ENCODE results near the gene LCP1. TPM values are rescaled to one million over a fixed set of nuclear protein-coding genes. Genes with fewer than 3 reads are reported as not detected.

LCP1 gene
- total RNA-seq, 3 donors from 2014 or later (not counting 1 experiment from before 2014, with no cell fraction given): 1,088 to 1,116 (median 1,113) TPM

DNA sequence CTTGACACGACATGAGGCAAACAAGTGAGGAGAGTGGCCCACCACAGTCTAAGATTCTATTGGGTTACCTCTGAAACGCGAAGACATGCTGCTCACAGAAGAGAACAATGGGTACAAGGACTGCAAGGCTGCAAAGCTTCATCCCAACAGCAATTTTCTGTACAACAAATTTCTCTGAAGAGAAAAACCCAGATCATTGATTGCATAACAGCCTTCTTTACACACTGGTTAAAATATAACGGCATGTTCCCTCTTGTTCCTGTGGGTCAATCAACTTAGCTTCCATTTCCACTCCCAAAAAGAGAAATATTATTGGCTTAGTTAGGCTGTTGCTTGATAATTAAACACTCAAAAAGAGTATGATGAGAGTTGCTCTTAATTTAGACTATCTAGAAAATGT is 77.1 kb downstream of the LCP1 start, which contains the start of gene CPB2:
TSS of gene CPB2 (minus strand) at position 166 of the 400 bp plus-strand sequence. CDS start at position 142, 24 bp downstream.
- no peaks in the 10 kb centered on the region for H3K9me3 ChIP-seq (ENCODE audit: control insufficient read depth, insufficient read depth, low read length)
- DNase-seq (no peak), ATAC-seq (no peak)
- no peaks in the 10 kb centered on the region for H3K27me3 ChIP-seq (ENCODE audit: control insufficient read depth, insufficient read depth, low read length)
- no peak within 1 kb of the TSS for H3K27ac ChIP-seq (ENCODE audit: low read length)
- Mint-ChIP-seq H3K36me3 (no peaks in the 10 kb centered on the region), H3K4me1 (peaks cover 0 to 12% of the 10 kb centered on the region in 2 donors), H3K27ac (no peak within 1 kb of the TSS), H3K4me3 (no peak within 1 kb of the TSS), H3K27me3 (ENCODE audit: low read depth in 2 of 2) (peaks cover 14 to 15% of the 10 kb centered on the region in 2 donors), H3K9me3 (no peaks in the 10 kb centered on the region)
- H3K4me3 ChIP-seq (ENCODE audit: low read length): no peak within 1 kb of the TSS
- TF ChIP-seq, protein P1, sequence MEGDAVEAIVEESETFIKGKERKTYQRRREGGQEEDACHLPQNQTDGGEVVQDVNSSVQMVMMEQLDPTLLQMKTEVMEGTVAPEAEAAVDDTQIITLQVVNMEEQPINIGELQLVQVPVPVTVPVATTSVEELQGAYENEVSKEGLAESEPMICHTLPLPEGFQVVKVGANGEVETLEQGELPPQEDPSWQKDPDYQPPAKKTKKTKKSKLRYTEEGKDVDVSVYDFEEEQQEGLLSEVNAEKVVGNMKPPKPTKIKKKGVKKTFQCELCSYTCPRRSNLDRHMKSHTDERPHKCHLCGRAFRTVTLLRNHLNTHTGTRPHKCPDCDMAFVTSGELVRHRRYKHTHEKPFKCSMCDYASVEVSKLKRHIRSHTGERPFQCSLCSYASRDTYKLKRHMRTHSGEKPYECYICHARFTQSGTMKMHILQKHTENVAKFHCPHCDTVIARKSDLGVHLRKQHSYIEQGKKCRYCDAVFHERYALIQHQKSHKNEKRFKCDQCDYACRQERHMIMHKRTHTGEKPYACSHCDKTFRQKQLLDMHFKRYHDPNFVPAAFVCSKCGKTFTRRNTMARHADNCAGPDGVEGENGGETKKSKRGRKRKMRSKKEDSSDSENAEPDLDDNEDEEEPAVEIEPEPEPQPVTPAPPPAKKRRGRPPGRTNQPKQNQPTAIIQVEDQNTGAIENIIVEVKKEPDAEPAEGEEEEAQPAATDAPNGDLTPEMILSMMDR (IDR thresholded peaks at IDR 0.05): no peak
- H3K36me3 ChIP-seq (ENCODE audit: control insufficient read depth, insufficient read depth, low read length): no peaks in the 10 kb centered on the region
- intact Hi-C loops (cut with micrococcal nuclease): no loop called here
- WGBS (ENCODE audit: insufficient coverage): 93% methylated on average over 3 of the region's 4 CpGs
- no peaks in the 10 kb centered on the region for H3K4me1 ChIP-seq (ENCODE audit: control insufficient read depth, insufficient read depth, low read length)

DNA sequence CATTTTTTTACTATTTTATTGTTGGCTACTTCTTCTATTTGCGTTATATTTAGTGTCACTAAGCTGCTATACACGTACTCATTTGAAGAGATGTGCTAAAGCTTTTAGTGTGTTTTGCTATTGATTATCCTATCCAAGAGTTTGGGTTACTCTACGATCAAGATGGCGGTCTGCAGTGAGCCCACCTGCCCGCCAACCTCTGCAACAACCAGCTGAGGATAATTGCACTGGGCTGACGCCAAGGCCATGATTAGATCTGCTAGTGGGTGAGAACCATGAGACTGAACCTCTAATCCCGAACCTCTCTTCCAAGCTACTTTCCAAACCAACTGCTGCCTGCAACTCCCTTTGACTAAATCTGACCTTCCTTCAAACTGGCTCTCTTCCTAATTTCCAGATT is 78.9 kb downstream of the LCP1 start:
- ATAC-seq: no peak
- intact Hi-C loops (cut with micrococcal nuclease): no loop called here
- H3K4me1 ChIP-seq (ENCODE audit: control insufficient read depth, insufficient read depth, low read length): no peaks in the 10 kb centered on the region
- no peaks in the 10 kb centered on the region for H3K9me3 ChIP-seq (ENCODE audit: control insufficient read depth, insufficient read depth, low read length)
- Mint-ChIP-seq H3K4me3 (no peak overlapping the region), H3K36me3 (no peaks in the 10 kb centered on the region), H3K4me1 (peaks cover 0 to 7% of the 10 kb centered on the region in 2 donors), H3K9me3 (no peaks in the 10 kb centered on the region), H3K27me3 (ENCODE audit: low read depth in 2 of 2) (peaks cover 11 to 15% of the 10 kb centered on the region in 2 donors), H3K27ac (no peak overlapping the region)
- no peak for DNase-seq
- TF ChIP-seq, protein P1 (IDR thresholded peaks at IDR 0.05): no peak
- 93% methylated on average over 7 of the region's 7 CpGs for WGBS (ENCODE audit: insufficient coverage)
- H3K27me3 ChIP-seq (ENCODE audit: control insufficient read depth, insufficient read depth, low read length): no peaks in the 10 kb centered on the region
- no peak overlapping the region for H3K27ac ChIP-seq (ENCODE audit: low read length)
- no peaks in the 10 kb centered on the region for H3K36me3 ChIP-seq (ENCODE audit: control insufficient read depth, insufficient read depth, low read length)
- H3K4me3 ChIP-seq (ENCODE audit: low read length): no peak overlapping the region

DNA sequence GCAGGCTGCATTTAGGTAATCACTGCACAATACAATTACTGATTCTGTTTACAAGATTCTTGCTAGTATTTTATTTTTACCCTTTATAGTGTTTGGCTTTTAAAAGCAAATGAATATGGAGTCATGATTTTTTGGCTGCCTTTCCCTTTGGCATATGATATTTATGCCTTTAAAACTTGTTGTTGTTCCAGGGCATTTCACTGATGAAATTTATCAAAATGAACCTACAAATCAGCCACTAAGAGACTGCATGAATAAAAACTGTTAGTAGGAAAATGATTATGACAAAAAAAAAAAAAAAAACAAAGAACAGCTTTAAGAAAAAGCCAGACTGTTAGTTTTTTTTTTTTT is 79.7 kb downstream of the LCP1 start:
- TF ChIP-seq, protein P1 (IDR thresholded peaks at IDR 0.05): no peak
- no peak for ATAC-seq
- DNase-seq: no peak
- H3K27ac Mint-ChIP-seq: no peak overlapping the region
- Histone ChIP-seq H3K4me3 (ENCODE audit: low read length) (no peak overlapping the region), H3K27ac (ENCODE audit: low read length) (no peak overlapping the region), H3K36me3 (ENCODE audit: control insufficient read depth, insufficient read depth, low read length) (no peaks in the 10 kb centered on the region), H3K4me1 (ENCODE audit: control insufficient read depth, insufficient read depth, low read length) (no peaks in the 10 kb centered on the region), H3K27me3 (ENCODE audit: control insufficient read depth, insufficient read depth, low read length) (no peaks in the 10 kb centered on the region), H3K9me3 (ENCODE audit: control insufficient read depth, insufficient read depth, low read length) (no peaks in the 10 kb centered on the region)
- H3K27me3 Mint-ChIP-seq (ENCODE audit: low read depth in 2 of 2): peaks cover 7 to 9% of the 10 kb centered on the region in 2 donors
- H3K4me1 Mint-ChIP-seq: peaks cover 0 to 5% of the 10 kb centered on the region in 2 donors
- intact Hi-C loops (cut with micrococcal nuclease): no loop called here
- H3K4me3 Mint-ChIP-seq: no peak overlapping the region
- no peaks in the 10 kb centered on the region for H3K9me3 Mint-ChIP-seq
- no peaks in the 10 kb centered on the region for H3K36me3 Mint-ChIP-seq

DNA sequence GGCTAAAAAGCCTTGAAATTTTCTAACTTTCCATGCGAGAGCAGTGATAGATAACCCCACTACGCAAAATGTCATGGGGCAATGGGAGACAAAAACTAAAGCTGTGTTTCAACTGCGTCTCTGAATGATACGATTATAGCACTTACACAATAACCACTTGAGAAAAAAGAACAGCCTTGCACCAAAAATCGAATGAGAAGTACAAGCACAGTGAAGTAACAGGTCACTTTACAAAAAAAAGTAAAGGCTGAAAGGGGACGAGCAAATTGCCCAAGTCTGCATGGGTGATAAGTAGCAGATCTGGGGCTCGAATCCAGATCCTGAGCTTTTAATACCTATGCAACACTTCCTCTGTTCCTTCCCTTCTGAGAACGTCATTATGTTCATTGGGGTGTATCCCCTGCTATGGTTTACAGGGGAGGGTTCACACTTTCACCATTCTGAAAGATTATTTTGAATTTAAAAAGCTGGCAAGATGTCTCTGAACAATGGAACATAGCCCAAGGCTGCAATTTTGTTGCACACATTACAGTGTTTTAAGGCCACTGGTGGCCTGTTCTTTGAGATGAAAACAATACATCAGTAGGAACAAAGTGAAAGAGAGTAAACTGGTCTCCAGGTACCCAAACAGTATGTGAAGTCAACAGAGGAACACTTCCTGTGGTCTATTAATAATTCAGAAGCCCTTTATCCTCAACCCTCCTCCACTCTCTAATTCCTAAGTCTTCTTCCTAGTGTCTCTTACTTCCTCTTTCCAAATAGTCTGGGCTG is 80.3 kb downstream of the LCP1 start:
- Mint-ChIP-seq H3K36me3 (no peaks in the 10 kb centered on the region), H3K27ac (no peak overlapping the region), H3K9me3 (no peaks in the 10 kb centered on the region), H3K27me3 (ENCODE audit: low read depth in 2 of 2) (peaks cover 4 to 9% of the 10 kb centered on the region in 2 donors), H3K4me1 (no peaks in the 10 kb centered on the region), H3K4me3 (no peak overlapping the region)
- no peaks in the 10 kb centered on the region for H3K9me3 ChIP-seq (ENCODE audit: control insufficient read depth, insufficient read depth, low read length)
- WGBS (ENCODE audit: insufficient coverage): 82% methylated on average over 6 of the region's 8 CpGs
- no peaks in the 10 kb centered on the region for H3K4me1 ChIP-seq (ENCODE audit: control insufficient read depth, insufficient read depth, low read length)
- H3K27me3 ChIP-seq (ENCODE audit: control insufficient read depth, insufficient read depth, low read length): no peaks in the 10 kb centered on the region
- TF ChIP-seq, protein P1 (IDR thresholded peaks at IDR 0.05): no peak
- no peaks in the 10 kb centered on the region for H3K36me3 ChIP-seq (ENCODE audit: control insufficient read depth, insufficient read depth, low read length)
- H3K27ac ChIP-seq (ENCODE audit: low read length): no peak overlapping the region
- no peak for DNase-seq
- H3K4me3 ChIP-seq (ENCODE audit: low read length): no peak overlapping the region
- no peak for ATAC-seq
- intact Hi-C loops (cut with micrococcal nuclease): no loop called here
